GM21367 (cell line): ENCODE measurements around the gene ANKRD65.
"Not testable (repeated sequence)": the region's sequence is repeated elsewhere in the genome, so short reads cannot be mapped to it uniquely, and the experiment has no call there.

Experiments used
- ATAC-seq: cut with Tn5 transposase; IDR thresholded peaks from one replicate; pipeline ENCODE4 v1.9.1; 2021; ENCODE audit not compliant: unreplicated experiment

The ANKRD65 gene

DNA sequence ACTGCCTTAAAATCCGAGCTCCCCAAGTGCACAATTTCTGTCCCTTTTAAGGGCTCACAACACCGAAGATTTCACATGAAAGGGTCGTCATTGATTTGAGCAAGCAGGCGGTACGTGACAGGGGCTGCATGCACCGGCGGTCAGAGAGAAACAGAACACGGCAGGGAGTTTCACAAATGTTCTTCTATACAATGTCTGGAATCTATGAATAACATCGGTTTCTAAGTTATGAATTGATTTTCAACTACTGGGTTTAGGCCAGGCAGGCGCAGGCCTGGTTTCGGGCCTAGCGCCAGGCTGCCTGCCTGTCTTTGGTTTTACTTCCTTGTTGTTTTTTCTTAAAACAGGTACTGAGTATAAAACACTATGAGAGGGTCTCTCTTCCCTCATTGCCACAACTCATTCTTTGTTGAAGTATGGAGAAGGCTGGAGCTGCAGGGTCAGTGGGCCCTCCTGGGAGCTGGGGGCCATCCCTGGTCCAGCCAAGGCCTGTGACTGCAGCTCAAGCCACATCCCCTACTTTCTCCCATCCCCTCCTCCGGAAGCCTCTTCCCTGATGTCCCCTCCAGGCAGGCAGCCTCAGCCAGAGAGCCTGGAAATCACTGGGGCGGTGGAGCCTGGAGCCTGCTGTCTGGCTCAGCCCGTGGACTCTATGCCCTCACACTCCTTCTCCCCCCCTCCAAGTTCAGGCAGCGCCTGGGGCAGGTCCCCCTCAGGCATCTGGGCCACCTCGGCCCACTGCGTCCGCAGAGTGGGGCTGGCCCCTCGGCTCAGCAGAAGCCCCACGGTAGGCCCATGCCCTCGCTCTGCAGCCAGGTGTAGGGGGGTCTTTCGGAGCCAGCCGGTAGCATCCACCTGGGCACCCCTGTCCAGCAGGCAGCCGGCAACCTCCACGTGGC lies 2.4 kb downstream of the ANKRD65 start:
- no peak for ATAC-seq

- ATAC-seq: not testable (repeated sequence)
These were observed 3.1 kb downstream of the ANKRD65 start for GRCh38 chr1:1417825-1418463.

- ATAC-seq: not testable (repeated sequence)
These were observed 3.7 kb downstream of the ANKRD65 start for GRCh38 chr1:1417396-1417795.

- no peak for ATAC-seq
These were observed 5.3 kb downstream of the ANKRD65 start for GRCh38 chr1:1415751-1416150.

- ATAC-seq: not testable (repeated sequence)
These were observed 8.7 kb downstream of the ANKRD65 start for GRCh38 chr1:1412311-1412902.

GRCh38 chr1:1411626-1412025 lies 9.4 kb downstream of the ANKRD65 start:
- ATAC-seq: no peak

DNA sequence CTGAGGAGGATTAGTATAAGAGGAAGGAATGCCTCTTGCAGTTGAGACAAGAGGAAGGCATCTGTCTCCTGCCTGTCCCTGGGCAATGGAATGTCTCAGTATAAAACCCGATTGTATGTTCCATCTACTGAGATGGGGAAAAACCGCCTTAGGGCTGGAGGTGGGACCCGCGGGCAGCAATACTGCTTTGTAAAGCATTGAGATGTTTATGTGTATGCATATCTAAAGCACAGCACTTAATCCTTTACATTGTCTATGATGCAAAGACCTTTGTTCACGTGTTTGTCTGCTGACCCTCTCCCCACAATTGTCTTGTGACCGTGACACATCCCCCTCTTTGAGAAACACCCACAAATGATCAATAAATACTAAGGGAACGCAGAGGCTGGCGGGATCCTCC lies 10.8 kb downstream of the ANKRD65 start:
- ATAC-seq: not testable (repeated sequence)

DNA sequence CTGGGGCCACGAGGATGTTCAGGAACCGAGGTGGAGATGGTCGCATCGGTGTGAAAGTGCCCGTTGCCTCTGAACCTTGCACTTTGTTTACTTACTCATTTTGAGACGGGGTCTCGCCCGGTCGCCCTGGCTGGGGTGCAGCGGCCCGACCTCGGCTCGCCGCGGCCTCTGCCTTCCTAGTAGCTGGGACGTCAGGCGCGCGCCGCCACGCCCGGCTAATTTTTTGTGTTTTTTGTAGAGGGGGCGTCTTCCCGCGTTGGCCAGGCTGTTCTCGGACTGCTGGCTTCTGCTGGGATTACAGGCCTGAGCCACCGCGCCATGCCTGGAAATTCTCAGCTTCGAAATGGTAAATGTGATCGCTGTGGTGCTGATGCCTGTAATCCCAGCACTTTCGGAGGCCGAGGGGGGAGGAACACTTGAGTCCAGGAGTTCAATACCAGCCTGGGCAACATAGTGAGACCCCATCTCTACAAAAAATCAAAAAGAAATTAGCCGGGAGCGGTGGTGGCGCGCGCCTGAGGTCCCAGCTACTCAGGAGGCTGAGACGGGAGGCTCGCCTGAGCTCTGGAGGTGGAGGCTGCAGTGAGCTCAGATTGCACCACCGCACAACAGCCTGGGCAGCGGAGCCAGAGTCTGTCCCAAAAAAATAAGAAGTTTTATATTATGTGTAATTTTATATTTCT lies 13.3 kb downstream of the ANKRD65 start:
- ATAC-seq: peak; percentile 5

DNA sequence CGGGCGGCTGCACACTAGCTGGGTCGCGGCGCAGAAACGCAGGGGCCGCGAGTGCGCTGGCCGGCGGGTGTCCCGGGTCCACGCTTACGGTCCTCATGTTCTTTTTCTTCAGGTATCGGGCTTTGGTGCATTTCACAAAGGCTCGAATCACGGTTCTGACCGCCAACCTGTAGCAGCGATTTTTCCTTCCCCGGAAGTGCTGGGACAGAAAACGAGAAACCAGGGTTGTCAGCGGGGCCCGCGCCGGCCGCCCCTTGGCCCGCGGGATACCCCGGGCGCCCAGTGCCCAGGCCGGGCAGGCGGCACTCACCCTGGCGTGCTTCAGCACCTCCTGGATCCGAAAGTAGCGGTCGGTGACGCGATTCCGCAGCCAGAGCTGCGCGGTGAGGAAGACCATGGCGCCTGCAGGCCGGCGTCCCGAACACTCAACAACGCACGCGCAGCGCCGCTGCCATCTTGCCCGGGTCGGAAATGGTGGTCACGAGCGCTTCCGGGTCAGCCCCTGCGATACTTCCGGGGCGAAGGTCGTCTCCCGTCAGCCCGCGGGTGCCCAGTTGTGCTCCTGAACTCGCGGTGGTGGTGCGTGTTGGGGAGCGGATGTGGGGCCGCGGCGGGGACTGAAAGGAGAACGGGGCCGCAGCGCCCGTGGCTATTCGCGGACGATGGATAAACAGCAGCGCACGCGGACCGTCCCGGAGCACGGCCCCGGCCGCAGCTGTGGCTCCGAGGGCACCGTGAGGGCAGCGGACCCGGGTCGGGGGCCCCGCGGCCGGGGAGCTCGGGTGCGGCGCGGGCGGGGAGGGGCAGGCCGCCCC lies 14.0 kb downstream of the ANKRD65 start, which contains the start of gene MRPL20:
TSS of gene MRPL20 (minus strand) at position 473 of the 815 bp plus-strand sequence. CDS start at position 397, 76 bp downstream.
- peak; percentile 82 for ATAC-seq

DNA sequence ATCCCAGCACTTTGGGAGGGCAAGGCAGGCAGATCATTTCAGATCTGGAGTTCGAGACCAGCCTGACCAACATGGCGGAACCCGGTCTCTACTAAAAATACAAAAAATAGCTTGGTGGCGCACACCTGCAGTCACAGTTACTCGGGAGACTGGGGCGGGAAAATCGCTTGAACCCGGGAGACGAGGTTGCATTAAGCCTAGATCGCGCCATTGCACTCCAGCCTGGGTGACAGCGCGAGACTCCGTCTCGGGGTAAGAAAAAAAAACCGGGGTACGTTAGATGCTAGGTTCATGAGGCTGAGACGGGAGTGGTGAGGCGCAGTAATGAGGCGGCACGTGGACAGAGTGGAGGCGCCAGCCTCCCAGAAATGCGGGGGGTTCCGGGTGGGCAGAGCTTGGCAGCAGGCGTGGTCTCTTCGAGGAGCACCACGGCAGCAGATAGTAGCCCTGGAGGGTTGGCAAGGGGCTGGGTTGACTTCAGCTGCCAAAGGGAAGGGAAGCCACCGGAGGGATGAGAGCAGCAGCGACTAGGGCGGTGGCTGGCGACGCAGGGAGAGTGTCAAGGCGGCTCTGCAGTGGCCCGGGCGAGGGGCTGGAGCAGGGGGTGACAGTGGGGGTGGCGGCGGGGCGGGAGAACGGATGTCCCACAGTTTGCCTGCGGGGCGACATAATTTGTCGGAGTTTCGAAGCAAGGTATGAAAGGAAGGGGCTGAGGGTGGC lies 14.8 kb downstream of the ANKRD65 start:
- ATAC-seq: no peak

DNA sequence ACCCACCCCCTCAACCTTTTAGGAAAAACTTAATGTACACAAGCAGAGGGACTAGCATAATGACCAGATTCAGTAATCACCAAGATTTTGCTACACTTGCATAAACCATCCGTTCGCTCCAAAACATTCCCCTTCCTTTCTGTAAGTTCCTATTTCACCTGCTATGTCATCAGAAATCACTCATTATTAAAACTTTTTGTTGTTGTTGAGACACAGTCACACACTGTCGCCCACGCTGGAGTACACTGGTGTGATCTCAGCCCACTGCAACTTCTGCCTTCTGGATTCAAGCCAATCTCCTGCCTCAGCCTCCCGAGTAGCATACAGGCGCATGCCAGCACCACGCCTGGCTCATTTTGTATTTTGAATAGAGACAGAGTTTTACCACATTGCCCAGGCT lies 17.4 kb downstream of the ANKRD65 start:
- no peak for ATAC-seq

DNA sequence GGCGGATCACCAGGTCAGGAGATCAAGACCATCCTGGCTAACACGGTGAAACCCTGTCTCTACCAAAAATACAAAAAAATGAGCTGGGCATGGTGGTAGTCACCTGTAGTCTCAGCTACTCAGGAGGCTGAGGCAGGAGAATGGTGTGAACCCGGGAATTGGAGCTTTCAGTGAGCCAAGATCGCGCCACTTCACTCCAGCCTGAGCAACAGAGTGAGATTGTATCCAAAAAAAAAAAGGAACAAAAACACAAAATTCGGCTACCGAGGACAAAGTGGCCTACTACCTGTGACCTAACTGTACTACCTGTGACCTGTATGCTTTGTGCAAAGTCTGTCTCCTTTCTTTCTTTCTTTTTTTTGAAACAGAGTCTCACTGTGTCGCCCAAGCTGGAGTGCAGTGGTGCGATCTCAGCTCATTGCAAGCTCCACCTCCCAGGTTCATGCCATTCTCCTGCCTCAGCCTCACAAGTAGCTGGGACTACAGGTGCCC lies 18.1 kb downstream of the ANKRD65 start:
- not testable (repeated sequence) for ATAC-seq

- ATAC-seq: no peak
These were observed 18.8 kb downstream of the ANKRD65 start for GRCh38 chr1:1402072-1402900.

DNA sequence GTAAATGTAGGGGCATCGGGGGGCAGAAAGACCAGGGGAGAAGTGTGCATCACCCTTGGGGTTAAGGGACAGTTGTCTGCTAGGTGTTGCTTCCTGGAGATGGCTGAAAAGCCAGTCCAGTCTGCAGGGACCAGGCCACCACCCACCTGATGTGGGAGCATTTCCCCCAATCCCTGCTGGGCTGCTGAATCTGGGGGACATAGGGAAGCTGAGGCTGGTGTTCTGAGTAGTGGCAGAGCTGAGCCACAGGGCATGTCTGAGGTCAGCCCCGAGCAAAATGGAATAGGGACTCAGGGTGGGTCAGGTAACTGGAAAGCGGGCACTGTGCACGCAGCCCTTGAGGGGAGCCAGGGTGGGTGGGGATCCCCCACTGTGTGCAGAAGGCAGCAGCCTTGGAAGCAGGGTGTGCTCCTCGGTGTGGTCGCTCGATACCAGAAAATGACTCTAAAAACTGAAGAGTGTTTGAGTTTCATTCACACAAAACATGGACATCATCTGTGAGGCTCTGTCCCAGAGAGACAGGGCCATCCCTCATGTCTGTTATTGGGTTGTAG lies 19.5 kb downstream of the ANKRD65 start:
- ATAC-seq: no peak

DNA sequence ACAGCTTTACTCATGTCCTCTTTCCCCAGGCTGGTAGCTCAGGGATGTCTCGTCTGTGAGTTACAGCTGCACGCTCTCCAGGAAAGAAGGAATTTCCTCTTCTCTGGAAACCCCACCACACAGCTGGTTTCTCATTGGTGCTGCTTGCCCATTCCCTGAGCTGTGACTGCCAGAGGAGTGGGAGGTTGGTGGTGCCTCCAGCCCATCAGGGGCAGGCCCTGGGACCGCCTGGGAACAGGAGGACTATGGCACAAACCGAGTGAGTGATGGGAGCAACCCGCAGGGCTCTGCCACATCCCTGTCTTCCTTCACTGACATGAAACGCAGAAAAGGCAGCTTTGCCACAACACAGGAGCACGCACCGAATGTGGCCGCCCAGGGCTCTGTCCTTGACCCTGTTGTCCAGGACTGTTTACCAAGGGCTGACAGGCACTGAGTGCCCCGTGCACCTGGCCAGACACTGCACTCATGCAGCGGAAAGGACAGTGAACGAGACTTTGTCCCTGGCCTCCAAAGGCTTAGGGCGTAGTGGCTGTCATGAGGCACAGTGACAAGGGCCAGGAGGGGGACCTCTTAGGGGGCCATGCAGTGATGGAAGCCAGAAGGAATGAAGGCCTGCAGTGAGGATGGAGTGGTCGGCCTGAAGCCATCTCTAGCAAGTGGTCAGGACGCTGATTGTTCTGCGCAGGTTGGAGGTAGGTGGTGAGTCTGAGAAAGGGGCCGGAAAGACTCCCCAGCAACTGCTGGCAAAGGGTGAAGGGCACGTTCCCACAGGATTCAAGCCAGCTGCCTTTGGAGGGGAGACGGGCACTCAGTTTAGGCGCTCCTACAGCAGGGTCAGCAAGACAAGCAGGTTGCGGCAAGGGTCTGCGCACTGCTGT lies 20.3 kb downstream of the ANKRD65 start:
- no peak for ATAC-seq

GRCh38 chr1:1399872-1400575 lies 21.1 kb downstream of the ANKRD65 start:
- ATAC-seq: no peak
